ENCODE data around the gene ERC1. TPM values are rescaled to one million over a fixed set of nuclear protein-coding genes. Genes with fewer than 3 reads are reported as not detected.

Gene ERC1
- total RNA-seq, 1 donor from 2014 or later = 82.2 TPM

GRCh38 chr12:1443421-1444141 lies 452.6 kb downstream of the ERC1 start:
- H3K36me3 Mint-ChIP-seq (ENCODE audit: unreplicated experiment) = no peaks in the 10 kb centered on the region
- no peaks in the 10 kb centered on the region for H3K27me3 Mint-ChIP-seq (ENCODE audit: unreplicated experiment)
- TF ChIP-seq, protein P1, sequence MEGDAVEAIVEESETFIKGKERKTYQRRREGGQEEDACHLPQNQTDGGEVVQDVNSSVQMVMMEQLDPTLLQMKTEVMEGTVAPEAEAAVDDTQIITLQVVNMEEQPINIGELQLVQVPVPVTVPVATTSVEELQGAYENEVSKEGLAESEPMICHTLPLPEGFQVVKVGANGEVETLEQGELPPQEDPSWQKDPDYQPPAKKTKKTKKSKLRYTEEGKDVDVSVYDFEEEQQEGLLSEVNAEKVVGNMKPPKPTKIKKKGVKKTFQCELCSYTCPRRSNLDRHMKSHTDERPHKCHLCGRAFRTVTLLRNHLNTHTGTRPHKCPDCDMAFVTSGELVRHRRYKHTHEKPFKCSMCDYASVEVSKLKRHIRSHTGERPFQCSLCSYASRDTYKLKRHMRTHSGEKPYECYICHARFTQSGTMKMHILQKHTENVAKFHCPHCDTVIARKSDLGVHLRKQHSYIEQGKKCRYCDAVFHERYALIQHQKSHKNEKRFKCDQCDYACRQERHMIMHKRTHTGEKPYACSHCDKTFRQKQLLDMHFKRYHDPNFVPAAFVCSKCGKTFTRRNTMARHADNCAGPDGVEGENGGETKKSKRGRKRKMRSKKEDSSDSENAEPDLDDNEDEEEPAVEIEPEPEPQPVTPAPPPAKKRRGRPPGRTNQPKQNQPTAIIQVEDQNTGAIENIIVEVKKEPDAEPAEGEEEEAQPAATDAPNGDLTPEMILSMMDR (IDR thresholded peaks at IDR 0.05; ENCODE audit: partially characterized antibody, unreplicated experiment) = no peak
- H3K4me1 Mint-ChIP-seq (ENCODE audit: low read depth, unreplicated experiment) = peaks cover 7% of the 10 kb centered on the region
- H3K9me3 Mint-ChIP-seq (ENCODE audit: unreplicated experiment) = peaks cover 3% of the 10 kb centered on the region
- DNase-seq = no peak
- no peak overlapping the region for H3K27ac Mint-ChIP-seq (ENCODE audit: unreplicated experiment)
- H3K4me3 Mint-ChIP-seq (ENCODE audit: unreplicated experiment) = no peak overlapping the region

- H3K36me3 Mint-ChIP-seq (ENCODE audit: unreplicated experiment) = no peaks in the 10 kb centered on the region
- no peaks in the 10 kb centered on the region for H3K27me3 Mint-ChIP-seq (ENCODE audit: unreplicated experiment)
- no peak overlapping the region for H3K27ac Mint-ChIP-seq (ENCODE audit: unreplicated experiment)
- TF ChIP-seq, protein P1 (IDR thresholded peaks at IDR 0.05; ENCODE audit: partially characterized antibody, unreplicated experiment) = no peak
- H3K4me3 Mint-ChIP-seq (ENCODE audit: unreplicated experiment) = no peak overlapping the region
- no peak for DNase-seq
- peaks cover 7% of the 10 kb centered on the region for H3K4me1 Mint-ChIP-seq (ENCODE audit: low read depth, unreplicated experiment)
- H3K9me3 Mint-ChIP-seq (ENCODE audit: unreplicated experiment) = peaks cover 3% of the 10 kb centered on the region
Observed at GRCh38 chr12:1444142-1444516, 453.1 kb downstream of the ERC1 start.

GRCh38 chr12:1445807-1446206 lies 454.8 kb downstream of the ERC1 start:
- TF ChIP-seq, protein P1 (IDR thresholded peaks at IDR 0.05; ENCODE audit: partially characterized antibody, unreplicated experiment) = no peak
- H3K27ac Mint-ChIP-seq (ENCODE audit: unreplicated experiment) = peak overlapping the region; percentile 6
- peaks cover 7% of the 10 kb centered on the region for H3K4me1 Mint-ChIP-seq (ENCODE audit: low read depth, unreplicated experiment)
- peaks cover 3% of the 10 kb centered on the region for H3K9me3 Mint-ChIP-seq (ENCODE audit: unreplicated experiment)
- DNase-seq = no peak
- no peaks in the 10 kb centered on the region for H3K36me3 Mint-ChIP-seq (ENCODE audit: unreplicated experiment)
- H3K4me3 Mint-ChIP-seq (ENCODE audit: unreplicated experiment) = no peak overlapping the region
- no peaks in the 10 kb centered on the region for H3K27me3 Mint-ChIP-seq (ENCODE audit: unreplicated experiment)

DNA sequence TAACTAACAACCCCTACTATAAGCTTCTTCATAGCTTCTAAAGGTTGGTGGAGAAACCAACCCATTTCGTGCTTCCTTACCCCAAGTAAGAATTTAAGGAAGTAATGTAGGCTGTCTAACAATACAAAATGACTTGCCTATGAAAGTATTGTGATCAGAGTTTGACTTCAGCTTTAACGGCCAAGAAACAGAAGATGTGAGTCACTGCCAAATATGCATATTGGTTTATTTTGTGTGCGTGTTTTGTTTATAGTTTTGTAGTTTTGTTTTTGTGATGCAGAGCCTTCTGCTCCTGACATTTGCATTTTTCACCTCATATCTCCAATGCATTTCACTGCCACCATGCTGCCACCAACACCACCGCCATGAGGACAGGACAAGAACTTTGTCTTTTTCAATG lies 457.3 kb downstream of the ERC1 start:
- peaks cover 4% of the 10 kb centered on the region for H3K9me3 Mint-ChIP-seq (ENCODE audit: unreplicated experiment)

DNA sequence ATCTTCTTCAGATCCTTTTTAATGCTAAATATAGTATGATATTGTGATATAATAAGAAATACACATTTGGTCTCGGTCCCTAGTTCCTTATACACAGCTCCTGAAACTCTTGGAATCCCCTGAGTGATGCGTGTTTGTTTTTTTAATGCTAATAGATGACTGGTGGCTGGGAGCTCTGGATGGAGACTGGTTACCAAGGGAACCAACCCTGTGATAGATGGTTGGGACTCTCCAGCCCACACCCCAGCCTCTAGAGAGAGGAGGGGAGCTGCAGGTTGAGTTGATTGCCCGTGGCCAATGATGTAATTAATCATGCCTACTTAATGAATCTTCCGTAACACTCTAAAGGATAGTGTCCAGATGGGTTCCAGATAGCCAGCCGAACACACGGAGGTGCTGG lies 462.8 kb downstream of the ERC1 start:
- TF ChIP-seq, protein P1 (IDR thresholded peaks at IDR 0.05; ENCODE audit: partially characterized antibody, unreplicated experiment) = no peak
- peak; percentile 52 for DNase-seq
- peak overlapping the region; percentile 56 for H3K27ac Mint-ChIP-seq (ENCODE audit: unreplicated experiment)
- H3K36me3 Mint-ChIP-seq (ENCODE audit: unreplicated experiment) = no peaks in the 10 kb centered on the region
- H3K4me1 Mint-ChIP-seq (ENCODE audit: low read depth, unreplicated experiment) = peaks cover 10% of the 10 kb centered on the region
- H3K27me3 Mint-ChIP-seq (ENCODE audit: unreplicated experiment) = no peaks in the 10 kb centered on the region
- no peak overlapping the region for H3K4me3 Mint-ChIP-seq (ENCODE audit: unreplicated experiment)
- peaks cover 2% of the 10 kb centered on the region for H3K9me3 Mint-ChIP-seq (ENCODE audit: unreplicated experiment)

More for the DNA sequence above, 457.3 kb downstream of the ERC1 start:
- Mint-ChIP-seq H3K4me3 (ENCODE audit: unreplicated experiment) (no peak overlapping the region), H3K27ac (ENCODE audit: unreplicated experiment) (no peak overlapping the region), H3K36me3 (ENCODE audit: unreplicated experiment) (no peaks in the 10 kb centered on the region), H3K27me3 (ENCODE audit: unreplicated experiment) (no peaks in the 10 kb centered on the region), H3K4me1 (ENCODE audit: low read depth, unreplicated experiment) (peaks cover 12% of the 10 kb centered on the region)
- no peak for DNase-seq
- TF ChIP-seq, protein P1 (IDR thresholded peaks at IDR 0.05; ENCODE audit: partially characterized antibody, unreplicated experiment) = no peak

Measured in glutamatergic neuron (in vitro differentiated cells).